IPS-NIHi11 (cell line): ENCODE data around the gene CYTIP.

Experiments
- DNase-seq: peaks from one replicate; pipeline ENCODE4 v3.0.0; 2012; ENCODE audit warnings: mixed read lengths, low spot score

The CYTIP gene

GRCh38 chr2:157443795-157444640 lies at the start of gene CYTIP:
Gene CYTIP, minus strand, starts transcription at chr2:157444089. Its CDS starts 69 bp downstream, at chr2:157444020.
- no peak for DNase-seq

- peak; percentile 81 for DNase-seq
Measured at GRCh38 chr2:157492189-157492773, 48.4 kb upstream of the CYTIP start.

- DNase-seq: no peak
Measured at GRCh38 chr2:157489983-157490382, 46.1 kb upstream of the CYTIP start.

DNA sequence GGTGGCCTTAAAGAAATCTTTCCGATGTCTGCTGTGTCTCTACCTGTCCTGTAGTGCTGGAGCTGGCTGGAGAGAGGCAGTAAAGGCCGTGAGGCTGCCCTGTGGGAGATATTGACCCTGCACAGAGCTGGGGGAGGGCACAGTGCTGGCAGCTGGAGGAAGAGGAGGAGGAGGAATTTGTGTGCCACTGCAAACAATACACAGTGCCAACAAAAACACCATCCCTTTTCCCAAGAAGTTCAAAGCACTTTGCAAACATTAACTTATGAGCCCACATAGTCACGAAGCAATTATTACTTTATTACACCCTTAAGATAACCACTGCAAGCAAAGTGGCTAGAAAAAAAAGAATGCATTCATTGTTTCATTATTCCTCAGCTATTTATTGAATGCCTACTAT lies 45.0 kb upstream of the CYTIP start:
- no peak for DNase-seq

DNA sequence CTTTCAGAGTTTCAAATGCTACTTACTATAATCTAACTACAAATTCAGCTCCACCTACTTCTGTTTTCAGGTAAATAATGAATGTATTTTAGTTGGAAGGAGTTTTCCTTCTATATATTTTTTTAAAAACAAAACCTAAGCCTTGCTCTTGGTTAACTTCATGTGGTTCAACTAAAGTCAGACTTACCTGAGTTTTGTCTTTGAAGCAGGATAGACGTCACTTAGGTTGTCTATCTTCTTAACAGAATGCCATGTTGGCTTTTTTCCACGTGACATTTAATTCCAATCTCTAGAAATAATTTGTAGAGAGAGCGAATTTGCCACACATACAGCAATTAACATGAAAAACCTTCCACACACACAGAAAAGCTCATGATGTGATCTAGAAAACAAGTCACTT lies 43.9 kb upstream of the CYTIP start:
- DNase-seq: no peak

- DNase-seq: no peak
Measured at GRCh38 chr2:157487271-157487610, 43.4 kb upstream of the CYTIP start.

- no peak for DNase-seq
Measured at GRCh38 chr2:157486596-157487270, 42.8 kb upstream of the CYTIP start.

DNA sequence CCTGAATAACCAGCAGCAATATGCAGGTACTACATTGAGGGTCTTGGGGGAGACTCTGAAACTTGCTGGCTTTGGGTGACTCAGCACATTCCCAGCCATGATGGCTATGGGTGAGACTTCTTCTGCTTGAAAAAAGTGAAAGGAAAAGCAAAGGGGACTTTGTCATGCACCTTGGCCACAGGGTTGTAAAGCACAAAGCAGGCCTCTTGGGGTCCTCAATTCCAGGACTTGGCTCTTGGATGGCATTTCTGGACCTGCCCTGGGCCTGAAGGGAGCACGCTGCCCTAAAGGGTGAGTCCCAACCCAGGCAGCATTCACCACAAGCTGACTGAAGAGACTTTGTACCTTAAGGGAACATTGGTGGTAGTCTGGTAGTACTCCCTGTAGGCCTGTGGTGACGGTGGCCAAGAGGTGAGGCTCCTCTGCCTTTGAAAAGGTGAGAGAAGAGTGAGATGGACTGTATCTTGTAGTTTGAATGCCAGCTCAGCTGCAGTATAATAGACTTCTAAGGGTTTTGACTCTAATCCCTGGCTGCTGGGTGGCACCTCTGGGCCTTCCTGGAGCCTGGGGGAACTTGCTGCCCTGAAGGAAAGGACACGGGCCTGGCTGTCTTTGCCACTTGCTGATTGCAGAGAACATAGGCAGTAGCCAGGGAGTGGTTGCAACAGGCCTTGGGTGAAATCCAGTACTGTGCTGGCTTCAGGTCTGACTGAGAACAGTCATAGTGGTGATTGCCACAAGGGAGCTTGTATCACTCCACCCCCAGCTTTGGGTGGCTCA lies 36.5 kb upstream of the CYTIP start:
- DNase-seq: no peak

DNA sequence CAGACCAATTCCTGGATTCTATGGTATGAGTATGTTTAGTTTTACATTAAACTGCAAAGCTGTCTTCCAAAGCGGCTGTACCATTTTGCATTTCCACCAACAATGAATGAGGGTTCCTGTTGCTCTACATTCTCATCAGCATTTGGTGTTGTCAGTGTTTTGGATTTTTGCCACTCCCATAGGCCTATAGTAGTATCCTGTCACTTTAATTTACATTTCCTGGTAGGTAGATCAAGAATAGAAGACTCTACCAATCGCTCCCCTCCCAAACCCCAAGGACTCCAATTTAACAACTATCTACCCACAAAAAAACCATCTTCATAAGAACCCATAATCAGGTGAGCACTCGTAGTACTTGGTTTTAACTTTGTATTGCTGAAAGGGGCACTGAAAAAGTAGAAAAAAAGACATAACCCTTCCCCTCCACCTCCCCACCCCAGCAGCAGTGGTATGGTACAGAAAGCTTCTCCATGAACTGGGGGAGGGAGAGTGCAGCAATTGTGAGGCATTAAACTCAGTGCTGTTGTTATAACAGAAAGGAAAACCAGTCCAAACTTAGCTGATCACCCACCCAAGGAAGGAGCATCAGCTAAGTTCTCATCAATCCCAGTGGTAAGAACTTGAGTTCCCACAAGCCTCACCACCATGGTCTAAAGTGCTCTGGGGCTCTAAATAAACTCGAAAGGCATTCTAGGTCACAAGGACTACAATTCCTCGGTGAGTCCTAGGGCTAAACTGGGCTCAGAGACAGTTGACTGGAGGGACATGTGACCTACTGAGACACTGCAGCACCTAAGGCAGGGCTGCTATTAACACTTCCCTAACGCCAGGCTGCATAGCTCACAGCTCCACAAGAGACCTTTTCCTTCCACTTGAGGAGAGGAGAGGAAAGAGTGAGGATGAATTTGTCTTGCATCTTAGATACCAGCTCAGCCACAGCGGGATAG lies 35.5 kb upstream of the CYTIP start:
- no peak for DNase-seq

- DNase-seq: no peak
Measured at GRCh38 chr2:157477919-157478318, 34.0 kb upstream of the CYTIP start.

GRCh38 chr2:157476953-157477709 lies 33.2 kb upstream of the CYTIP start:
- no peak for DNase-seq

GRCh38 chr2:157475722-157476390 lies 32.0 kb upstream of the CYTIP start:
- DNase-seq: no peak

DNA sequence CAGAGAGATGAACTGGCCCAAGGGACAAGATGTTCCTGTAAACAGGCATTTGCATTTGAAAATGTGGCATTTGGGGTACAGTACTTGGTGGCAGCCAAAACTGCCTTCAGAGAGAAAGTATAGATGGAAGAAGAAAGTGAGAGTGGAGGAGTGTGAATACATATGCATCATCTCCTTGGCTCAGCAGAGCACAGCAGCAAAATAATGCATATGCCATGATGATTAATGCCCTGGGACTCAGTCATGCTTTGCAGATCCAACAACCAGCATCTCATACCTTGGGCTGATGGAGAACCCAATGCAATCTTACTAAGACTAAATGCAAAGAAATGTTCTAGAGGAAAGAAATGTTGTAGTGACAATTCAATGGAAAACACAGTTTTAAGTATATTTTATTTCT lies 29.7 kb upstream of the CYTIP start:
- no peak for DNase-seq

- no peak for DNase-seq
Measured at GRCh38 chr2:157471078-157471477, 27.2 kb upstream of the CYTIP start.

- no peak for DNase-seq
Measured at GRCh38 chr2:157470321-157470720, 26.4 kb upstream of the CYTIP start.

GRCh38 chr2:157469726-157470125 lies 25.8 kb upstream of the CYTIP start:
- DNase-seq: no peak

GRCh38 chr2:157468931-157469708 lies 25.2 kb upstream of the CYTIP start:
- DNase-seq: no peak

- no peak for DNase-seq
Measured at GRCh38 chr2:157466764-157467163, 22.9 kb upstream of the CYTIP start.

GRCh38 chr2:157465554-157465953 lies 21.7 kb upstream of the CYTIP start:
- no peak for DNase-seq
